HEK293 (cell line): ENCODE results near the gene ALG12.

Source experiments
- ZNF768 ChIP-seq: fragments of 450-650 bp; formaldehyde crosslinking; IDR thresholded peaks from 2 replicates; pipeline ENCODE4 v1.5.1; 2018; ENCODE audit warnings: missing biosample characterization, mild to moderate bottlenecking, missing genetic modification characterization
- TF ChIP-seq, protein P1 (sequence below): fragments of 450-650 bp; formaldehyde crosslinking; IDR thresholded peaks from 2 replicates; pipeline ENCODE4 v1.5.1; 2016; ENCODE audit warnings: missing biosample characterization, missing genetic modification characterization

GRCh38 chr22:49953680-49954344 lies 35.6 kb upstream of the ALG12 start:
- TF ChIP-seq, protein P1, sequence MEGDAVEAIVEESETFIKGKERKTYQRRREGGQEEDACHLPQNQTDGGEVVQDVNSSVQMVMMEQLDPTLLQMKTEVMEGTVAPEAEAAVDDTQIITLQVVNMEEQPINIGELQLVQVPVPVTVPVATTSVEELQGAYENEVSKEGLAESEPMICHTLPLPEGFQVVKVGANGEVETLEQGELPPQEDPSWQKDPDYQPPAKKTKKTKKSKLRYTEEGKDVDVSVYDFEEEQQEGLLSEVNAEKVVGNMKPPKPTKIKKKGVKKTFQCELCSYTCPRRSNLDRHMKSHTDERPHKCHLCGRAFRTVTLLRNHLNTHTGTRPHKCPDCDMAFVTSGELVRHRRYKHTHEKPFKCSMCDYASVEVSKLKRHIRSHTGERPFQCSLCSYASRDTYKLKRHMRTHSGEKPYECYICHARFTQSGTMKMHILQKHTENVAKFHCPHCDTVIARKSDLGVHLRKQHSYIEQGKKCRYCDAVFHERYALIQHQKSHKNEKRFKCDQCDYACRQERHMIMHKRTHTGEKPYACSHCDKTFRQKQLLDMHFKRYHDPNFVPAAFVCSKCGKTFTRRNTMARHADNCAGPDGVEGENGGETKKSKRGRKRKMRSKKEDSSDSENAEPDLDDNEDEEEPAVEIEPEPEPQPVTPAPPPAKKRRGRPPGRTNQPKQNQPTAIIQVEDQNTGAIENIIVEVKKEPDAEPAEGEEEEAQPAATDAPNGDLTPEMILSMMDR: no peak
- no peak for TF ChIP-seq ZNF768 (tag by site-specific recombination)
